SH-SY5Y (cell line): Measurements from ENCODE around the gene MX1.

ENCODE experiments used
- GATA2 ChIP-seq: IDR thresholded peaks from 2 replicates; pipeline ENCODE4 v1.6.1; 2011; ENCODE audit warnings: mild to moderate bottlenecking, low read depth, low read length
- GATA3 ChIP-seq: IDR thresholded peaks from 2 replicates; pipeline ENCODE4 v1.6.1; 2011; ENCODE audit warnings: low read depth, mild to moderate bottlenecking, low read length, moderate library complexity

Gene MX1

GRCh38 chr21:41398831-41399230, 27.2 kb upstream of the MX1 start:
- TF ChIP-seq GATA2 (no peak), GATA3 (no peak)

- TF ChIP-seq GATA2 (no peak), GATA3 (no peak)
Measured at GRCh38 chr21:41399246-41399800, 26.7 kb upstream of the MX1 start.

- TF ChIP-seq GATA3 (no peak), GATA2 (no peak)
Measured at GRCh38 chr21:41402231-41402630, 23.8 kb upstream of the MX1 start.

- TF ChIP-seq GATA3, result no peak
- TF ChIP-seq GATA2, result no peak
Measured at GRCh38 chr21:41402796-41403195, 23.2 kb upstream of the MX1 start.

GRCh38 chr21:41403331-41403730, 22.7 kb upstream of the MX1 start:
- TF ChIP-seq GATA3, result no peak
- no peak for TF ChIP-seq GATA2

GRCh38 chr21:41403966-41404365, 22.1 kb upstream of the MX1 start:
- TF ChIP-seq GATA2 (no peak), GATA3 (no peak)

- TF ChIP-seq GATA3, result no peak
- no peak for TF ChIP-seq GATA2
Measured at GRCh38 chr21:41405321-41405720, 20.7 kb upstream of the MX1 start.

GRCh38 chr21:41406340-41406739, 19.7 kb upstream of the MX1 start:
- TF ChIP-seq GATA2, result no peak
- TF ChIP-seq GATA3, result no peak

GRCh38 chr21:41407541-41408460, 18.2 kb upstream of the MX1 start:
- TF ChIP-seq GATA3 (no peak), GATA2 (no peak)

- TF ChIP-seq GATA2, result no peak
- no peak for TF ChIP-seq GATA3
Measured at GRCh38 chr21:41410361-41410760, 15.7 kb upstream of the MX1 start.

- TF ChIP-seq GATA3 (no peak), GATA2 (no peak)
Measured at GRCh38 chr21:41410767-41411448, 15.1 kb upstream of the MX1 start.

- TF ChIP-seq GATA2, result no peak
- no peak for TF ChIP-seq GATA3
Measured at GRCh38 chr21:41411449-41412089, 14.5 kb upstream of the MX1 start.

GRCh38 chr21:41418393-41418792, 7.6 kb upstream of the MX1 start:
- TF ChIP-seq GATA2 (no peak), GATA3 (no peak)

- TF ChIP-seq GATA3, result no peak
- TF ChIP-seq GATA2, result no peak
Measured at GRCh38 chr21:41418956-41419680, 6.9 kb upstream of the MX1 start.
